ENCODE measurements around the gene APOBEC3G.

DNA sequence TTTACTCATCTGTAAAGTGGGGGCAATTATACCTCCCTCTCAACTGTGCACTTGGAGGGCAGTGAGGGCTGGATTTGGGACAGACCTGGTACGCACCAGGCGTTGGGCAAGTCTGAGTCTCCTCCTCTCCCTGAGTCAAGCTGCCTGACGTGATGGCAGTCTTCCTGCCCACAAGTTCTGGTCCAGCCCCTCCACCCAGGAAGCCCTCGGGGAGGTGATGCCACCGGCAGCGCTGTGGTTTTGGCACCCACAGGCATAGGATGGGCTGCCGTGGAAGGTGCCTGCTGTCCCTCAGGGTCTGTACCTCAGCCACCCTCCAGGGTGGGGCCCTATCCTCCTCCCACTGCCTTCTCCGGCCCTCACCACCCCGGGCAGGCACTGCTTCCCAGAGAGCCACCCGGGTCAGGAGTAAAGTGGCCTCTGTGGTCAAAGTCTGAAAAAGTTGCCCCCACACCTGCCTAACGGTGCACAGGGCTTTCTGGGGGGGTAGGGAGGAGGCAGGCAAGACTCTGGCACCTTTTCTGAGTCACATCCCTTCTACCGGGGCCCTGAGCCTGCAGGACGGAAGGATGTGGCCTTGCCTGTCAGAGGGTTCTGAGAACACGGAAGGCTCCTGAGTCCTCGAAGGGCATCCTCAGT lies 13.5 kb downstream of the APOBEC3G start:
- TF ChIP-seq, protein P1, sequence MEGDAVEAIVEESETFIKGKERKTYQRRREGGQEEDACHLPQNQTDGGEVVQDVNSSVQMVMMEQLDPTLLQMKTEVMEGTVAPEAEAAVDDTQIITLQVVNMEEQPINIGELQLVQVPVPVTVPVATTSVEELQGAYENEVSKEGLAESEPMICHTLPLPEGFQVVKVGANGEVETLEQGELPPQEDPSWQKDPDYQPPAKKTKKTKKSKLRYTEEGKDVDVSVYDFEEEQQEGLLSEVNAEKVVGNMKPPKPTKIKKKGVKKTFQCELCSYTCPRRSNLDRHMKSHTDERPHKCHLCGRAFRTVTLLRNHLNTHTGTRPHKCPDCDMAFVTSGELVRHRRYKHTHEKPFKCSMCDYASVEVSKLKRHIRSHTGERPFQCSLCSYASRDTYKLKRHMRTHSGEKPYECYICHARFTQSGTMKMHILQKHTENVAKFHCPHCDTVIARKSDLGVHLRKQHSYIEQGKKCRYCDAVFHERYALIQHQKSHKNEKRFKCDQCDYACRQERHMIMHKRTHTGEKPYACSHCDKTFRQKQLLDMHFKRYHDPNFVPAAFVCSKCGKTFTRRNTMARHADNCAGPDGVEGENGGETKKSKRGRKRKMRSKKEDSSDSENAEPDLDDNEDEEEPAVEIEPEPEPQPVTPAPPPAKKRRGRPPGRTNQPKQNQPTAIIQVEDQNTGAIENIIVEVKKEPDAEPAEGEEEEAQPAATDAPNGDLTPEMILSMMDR (IDR thresholded peaks at IDR 0.05), result no peak
- TF ChIP-seq POLR2A (IDR thresholded peaks at IDR 0.05) (no peak), POLR2AphosphoS5 (IDR thresholded peaks at IDR 0.05) (no peak), EP300 (IDR thresholded peaks at IDR 0.05) (no peak)
